ENCODE results near the gene IL10RA.

GRCh38 chr11:117941976-117942654 lies 44.1 kb upstream of the IL10RA start:
- TF ChIP-seq POLR2A (IDR thresholded peaks at IDR 0.05; ENCODE audit: low read depth, low read length) (no peak), USF2 (IDR thresholded peaks at IDR 0.05; ENCODE audit: low read depth, low read length) (no peak), BHLHE40 (IDR thresholded peaks at IDR 0.05; ENCODE audit: low read depth, low read length) (no peak), CTCF (conservative IDR thresholded peaks at IDR 0.05; ENCODE audit: low read depth, low read length) (no peak), RFX5 (IDR thresholded peaks at IDR 0.05; ENCODE audit: low read depth, low read length) (no peak), RAD21 (IDR thresholded peaks at IDR 0.05; ENCODE audit: low read length) (no peak), NFE2L2 (IDR thresholded peaks at IDR 0.05; ENCODE audit: low read depth, low read length) (no peak)
